IMR-90 (cell line): Measurements from ENCODE around the gene DNMT3L. TPM values are rescaled to one million over a fixed set of nuclear protein-coding genes. Genes with fewer than 3 reads are reported as not detected.

ENCODE experiments used
- ATAC-seq: fragments of 200-7000 bp; cut with Tn5 transposase; 2 replicates; pipeline ENCODE4 v1.9.1; 2020; ENCODE audit warnings: low read depth, mild to moderate bottlenecking, moderate library complexity
- BruUV-seq: library from RNA; stranded (reverse); fragments of 400-500 nt; replicated peaks from 2 replicates; lab custom pipeline; 2021; lab: Mats Ljungman, UMichigan
- CTCF ChIA-PET: fragments of 300-600 bp; formaldehyde crosslinking; extraction: SDS; loops from one replicate; lab custom pipeline; 2021; ENCODE audit warnings: antibody characterized with exemption; lab: Yijun Ruan, JAX
- POLR2A ChIA-PET: fragments of 300-600 bp; sonication (Branson Sonifier 250); formaldehyde crosslinking; loops from one replicate; lab custom pipeline; 2022; ENCODE audit warnings: antibody characterized with exemption; ENCODE audit not compliant: unreplicated experiment; lab: Charles Lee
- DNase-seq: peaks from one replicate; pipeline ENCODE4 v3.0.0; 2013
- H2AFZ ChIP-seq: replicated peaks from 2 replicates; pipeline ENCODE3; 2013; ENCODE audit warnings: low read length, mild to moderate bottlenecking; ENCODE audit not compliant: poor library complexity
- H2AK5ac ChIP-seq: 2 replicates; pipeline ENCODE4 v1.6.1; 2013; ENCODE audit warnings: low read depth, low read length, inconsistent platforms
- H2AK9ac ChIP-seq: replicated peaks from 2 replicates; pipeline ENCODE3; 2013; ENCODE audit warnings: mild to moderate bottlenecking, low read depth, low read length, moderate library complexity; ENCODE audit not compliant: poor library complexity
- H2BK120ac ChIP-seq: 2 replicates; pipeline ENCODE4 v1.6.1; 2013; ENCODE audit warnings: low read depth, low read length, inconsistent platforms
- H2BK15ac ChIP-seq: 3 replicates; pipeline ENCODE4 v1.6.1; 2013; ENCODE audit warnings: low read depth, low read length, inconsistent platforms
- H2BK20ac ChIP-seq: 2 replicates; pipeline ENCODE4 v1.6.1; 2013; ENCODE audit warnings: low read depth, mild to moderate bottlenecking, inconsistent platforms, low read length, moderate library complexity
- H2BK5ac ChIP-seq: 2 replicates; pipeline ENCODE4 v1.6.1; 2013; ENCODE audit warnings: mild to moderate bottlenecking, low read depth, low read length, inconsistent platforms; ENCODE audit not compliant: poor library complexity, severe bottlenecking
- H3K14ac ChIP-seq: replicated peaks from 2 replicates; pipeline ENCODE4 v1.6.1; 2013; ENCODE audit warnings: low read depth, low read length, inconsistent platforms
- H3K18ac ChIP-seq: 2 replicates; pipeline ENCODE4 v1.6.1; 2013; ENCODE audit warnings: low read depth, low read length, control low read depth
- H3K23ac ChIP-seq: 2 replicates; pipeline ENCODE4 v1.6.1; 2013; ENCODE audit warnings: low read depth, low read length, inconsistent platforms
- H3K27ac ChIP-seq: 2 replicates; pipeline ENCODE4 v1.5.1; 2013; ENCODE audit warnings: mild to moderate bottlenecking, control low read depth, low read length; ENCODE audit not compliant: insufficient read depth
- H3K27me3 ChIP-seq: 2 replicates; pipeline ENCODE4 v1.6.1; 2013; ENCODE audit warnings: low read length; ENCODE audit not compliant: control insufficient read depth, insufficient read depth
- H3K36me3 ChIP-seq: 2 replicates; pipeline ENCODE4 v1.6.1; 2013; ENCODE audit warnings: low read length, mixed read lengths; ENCODE audit not compliant: control insufficient read depth, insufficient read depth
- H3K4ac ChIP-seq: 2 replicates; pipeline ENCODE4 v1.6.1; 2013; ENCODE audit warnings: low read depth, low read length, inconsistent platforms
- H3K4me1 ChIP-seq: 2 replicates; pipeline ENCODE4 v1.6.1; 2013; ENCODE audit warnings: low read length, mixed read lengths; ENCODE audit not compliant: control insufficient read depth, insufficient read depth
- H3K4me2 ChIP-seq: 2 replicates; pipeline ENCODE4 v1.6.1; 2013; ENCODE audit warnings: low read depth, mild to moderate bottlenecking, control low read depth, low read length, moderate library complexity
- H3K4me3 ChIP-seq: 2 replicates; pipeline ENCODE4 v1.5.1; 2013; ENCODE audit warnings: low read depth, mild to moderate bottlenecking, control low read depth, low read length, moderate library complexity; ENCODE audit not compliant: insufficient read depth
- H3K56ac ChIP-seq: 2 replicates; pipeline ENCODE4 v1.6.1; 2013; ENCODE audit warnings: low read length, inconsistent platforms; ENCODE audit not compliant: insufficient read depth; ENCODE audit errors: extremely low read depth
- H3K79me1 ChIP-seq, 2 experiments: 2 replicates each; pipeline ENCODE4 v1.6.1; 2013; ENCODE audit warnings: low read length in 2 of 2, inconsistent platforms in 1 of 2, low read depth in 1 of 2
- H3K9ac ChIP-seq: 2 replicates; pipeline ENCODE4 v1.6.1; 2013; ENCODE audit warnings: low read depth, low read length, control low read depth
- H3K9me1 ChIP-seq: 2 replicates; pipeline ENCODE4 v1.6.1; 2013; ENCODE audit warnings: low read length, inconsistent platforms; ENCODE audit not compliant: insufficient read depth
- H3K9me3 ChIP-seq: 2 replicates; pipeline ENCODE4 v1.6.1; 2013; ENCODE audit warnings: low read length; ENCODE audit not compliant: control insufficient read depth, insufficient read depth
- H4K20me1 ChIP-seq: 2 replicates; pipeline ENCODE4 v1.6.1; 2013; ENCODE audit warnings: low read length, inconsistent platforms; ENCODE audit not compliant: insufficient read depth
- H4K5ac ChIP-seq: 2 replicates; pipeline ENCODE4 v1.6.1; 2013; ENCODE audit warnings: mild to moderate bottlenecking, low read depth, low read length, control low read depth
- H4K8ac ChIP-seq, 2 experiments: 2 replicates each; pipeline ENCODE4 v1.6.1; 2013; ENCODE audit warnings: low read depth in 2 of 2, low read length in 2 of 2, control low read depth in 1 of 2, inconsistent platforms in 1 of 2
- H4K91ac ChIP-seq: 2 replicates; pipeline ENCODE4 v1.6.1; 2013; ENCODE audit warnings: low read depth, low read length, inconsistent platforms; ENCODE audit not compliant: insufficient read depth
- BHLHE40 ChIP-seq: fragments of 150-350 bp; IDR thresholded peaks from 2 replicates; pipeline ENCODE4 v1.6.1; 2016; ENCODE audit warnings: mild to moderate bottlenecking, low read depth, low read length
- CEBPB ChIP-seq: IDR thresholded peaks from 2 replicates; pipeline ENCODE4 v1.6.1; 2012; ENCODE audit warnings: low read depth, low read length, improper control_type of control experiment
- CHD1 ChIP-seq: IDR thresholded peaks from 2 replicates; pipeline ENCODE4 v1.6.1; 2012; ENCODE audit warnings: low read depth, low read length, improper control_type of control experiment
- FOS ChIP-seq: fragments of 150-350 bp; IDR thresholded peaks from 2 replicates; pipeline ENCODE4 v1.6.1; 2016; ENCODE audit warnings: low read depth, low read length
- MAFK ChIP-seq: IDR thresholded peaks from 2 replicates; pipeline ENCODE4 v1.6.1; 2012; ENCODE audit warnings: low read depth, low read length, improper control_type of control experiment
- MAZ ChIP-seq: IDR thresholded peaks from 2 replicates; pipeline ENCODE4 v1.6.1; 2012; ENCODE audit warnings: low read depth, mild to moderate bottlenecking, low read length, improper control_type of control experiment, moderate library complexity, borderline replicate concordance
- MXI1 ChIP-seq: IDR thresholded peaks from 2 replicates; pipeline ENCODE4 v1.6.1; 2012; ENCODE audit warnings: low read depth, mild to moderate bottlenecking, low read length, moderate library complexity, borderline replicate concordance
- RAD21 ChIP-seq: IDR thresholded peaks from 2 replicates; pipeline ENCODE4 v1.6.1; 2012; ENCODE audit warnings: low read length, improper control_type of control experiment
- RCOR1 ChIP-seq: IDR thresholded peaks from 2 replicates; pipeline ENCODE4 v1.6.1; 2012; ENCODE audit warnings: mild to moderate bottlenecking, low read length, improper control_type of control experiment; ENCODE audit not compliant: insufficient replicate concordance
- RFX5 ChIP-seq: IDR thresholded peaks from 2 replicates; pipeline ENCODE4 v1.8.0; 2012; ENCODE audit warnings: low read depth, mild to moderate bottlenecking, low read length, moderate library complexity
- WGBS, 2 experiments: methylation state at CpG; one replicate each; pipeline versions ENCODE4 v1.1.5 to v1.1.7; 2013; ENCODE audit warnings: missing lambda C conversion rate in 2 of 2; ENCODE audit not compliant: insufficient read length in 1 of 2; ENCODE audit errors: extremely low coverage in 2 of 2; 5-methylcytosine and 5-hydroxymethylcytosine counted together
- dilution Hi-C: fragments of 300-500 bp; cut with HindIII; formaldehyde crosslinking; loops from one replicate; pipeline ENCODE4 v1.14.3; 2018; ENCODE audit warnings: low sequenced_read_pairs; ENCODE audit not compliant: unreplicated experiment
- in situ Hi-C: fragments of 300-500 bp; cut with MboI; formaldehyde crosslinking; loops from 3 replicates; pipeline ENCODE4 v1.14.3; 2019; ENCODE audit warnings: low sequenced_read_pairs, inconsistent platforms, mixed read lengths
- intact Hi-C: fragments of 100-400 bp; cut with micrococcal nuclease; formaldehyde crosslinking; loops from 2 replicates; pipeline ENCODE4 v1.10.0; 2022
- polyA plus RNA-seq, 3 experiments: library from polyadenylated mRNA; depleted of rRNA; stranded (reverse); fragments of >200 nt; gene quantifications; 2 replicates each; pipeline ENCODE4 v1.2.3, GENCODE V29; 2012; ENCODE audit warnings: low replicate concordance in 1 of 3
- total RNA-seq: library from RNA; depleted of rRNA; stranded (reverse); fragments of >200 nt; gene quantifications from 2 replicates; pipeline ENCODE4 v1.2.3, GENCODE V29; 2012
- TF ChIP-seq, protein P1 (sequence below): fragments of 150-350 bp; IDR thresholded peaks from 2 replicates; pipeline ENCODE4 v1.6.1; 2017; ENCODE audit warnings: mild to moderate bottlenecking, antibody characterized with exemption, low read length, low read depth

DNMT3L gene
- total and polyA plus RNA-seq, 2 of the 4 experiments (the other 2 are of a cell fraction): not detected

DNA sequence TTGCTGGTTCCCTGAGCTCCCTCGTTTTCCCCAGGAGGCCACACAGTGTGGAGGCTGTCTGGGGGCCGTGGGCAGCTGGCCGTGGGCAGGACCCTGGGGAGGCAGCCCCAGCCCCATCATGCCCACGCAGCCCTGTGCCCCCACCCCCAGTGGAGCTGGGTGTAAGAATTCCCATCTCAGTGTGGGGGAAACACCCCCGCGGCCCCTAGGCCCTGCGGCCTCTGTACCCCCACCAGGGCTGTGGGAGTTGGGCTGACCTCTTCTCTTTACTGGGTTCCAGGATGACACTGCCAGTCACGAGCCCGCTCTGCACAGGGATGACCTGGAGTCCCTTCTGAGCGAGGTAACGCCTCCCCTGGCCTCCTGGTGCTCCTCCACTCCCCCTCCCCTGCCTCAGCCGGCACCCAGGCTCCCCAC is 34.4 kb upstream of the DNMT3L start:
- no peak for ATAC-seq
- no TSS peak for BruUV-seq
- intact Hi-C loops: no loop called here

More for the DNA sequence above, 34.4 kb upstream of the DNMT3L start:
- no peak overlapping the region for H2BK20ac ChIP-seq
- DNase-seq: no peak
- H4K8ac ChIP-seq: no peak overlapping the region
- H3K56ac ChIP-seq: no peak overlapping the region
- H3K4me2 ChIP-seq: no peak overlapping the region
- CTCF ChIA-PET: no interaction called here
- no peak overlapping the region for H3K4me3 ChIP-seq
- no peak overlapping the region for H4K91ac ChIP-seq
- TF ChIP-seq CEBPB: no peak
- TF ChIP-seq BHLHE40: no peak
- no peak for TF ChIP-seq RFX5
- no peak for TF ChIP-seq MAFK
- TF ChIP-seq CHD1: no peak
- TF ChIP-seq MXI1: no peak
- no peak for TF ChIP-seq RCOR1
- TF ChIP-seq, protein P1, sequence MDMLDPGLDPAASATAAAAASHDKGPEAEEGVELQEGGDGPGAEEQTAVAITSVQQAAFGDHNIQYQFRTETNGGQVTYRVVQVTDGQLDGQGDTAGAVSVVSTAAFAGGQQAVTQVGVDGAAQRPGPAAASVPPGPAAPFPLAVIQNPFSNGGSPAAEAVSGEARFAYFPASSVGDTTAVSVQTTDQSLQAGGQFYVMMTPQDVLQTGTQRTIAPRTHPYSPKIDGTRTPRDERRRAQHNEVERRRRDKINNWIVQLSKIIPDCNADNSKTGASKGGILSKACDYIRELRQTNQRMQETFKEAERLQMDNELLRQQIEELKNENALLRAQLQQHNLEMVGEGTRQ: no peak
- TF ChIP-seq FOS: no peak
- TF ChIP-seq RAD21: no peak
- no peak for TF ChIP-seq MAZ
- no CpG with 5 or more reads among the region's 12 CpGs for WGBS, 2 experiments
- H2BK120ac ChIP-seq: no peak overlapping the region
- peaks cover 6% of the 10 kb centered on the region for H4K20me1 ChIP-seq
- H3K27ac ChIP-seq: no peak overlapping the region
- H3K9ac ChIP-seq: no peak overlapping the region
- H3K4ac ChIP-seq: no peak overlapping the region
- H2BK5ac ChIP-seq: no peak overlapping the region
- peak overlapping the region; percentile 58 for H2AFZ ChIP-seq
- no peak overlapping the region for H3K14ac ChIP-seq
- no peak overlapping the region for H3K18ac ChIP-seq
- no peaks in the 10 kb centered on the region for H3K9me3 ChIP-seq
- H3K27me3 ChIP-seq: peaks cover 4% of the 10 kb centered on the region; the same call in 1 of the 2 replicates
- in situ Hi-C loops (no loop called here), dilution Hi-C loops (no loop called here)
- no peak overlapping the region for H2AK9ac ChIP-seq
- peaks cover 7 to 8% of the 10 kb centered on the region in 2 experiments; a peak in 3 of 4 replicates for H3K79me1 ChIP-seq
- no peak overlapping the region for H3K23ac ChIP-seq
- H4K5ac ChIP-seq: no peak overlapping the region
- peaks cover 8% of the 10 kb centered on the region; the same call in 1 of the 2 replicates for H3K4me1 ChIP-seq
- H3K9me1 ChIP-seq: no peaks in the 10 kb centered on the region
- POLR2A ChIA-PET: interaction anchor here (0.5 kb wide), 1 partner anchor 186 kb away, joined by 4 read pairs; no protein-coding TSS in a partner anchor
- no peak overlapping the region for H2AK5ac ChIP-seq
- no peaks in the 10 kb centered on the region for H3K36me3 ChIP-seq
- H2BK15ac ChIP-seq: no peak overlapping the region
